Muscle layer of colon (tissue), 2 donors: Measurements from ENCODE around the gene RAD51B.
A peak's percentile ranks its signal among the peaks of the same experiment; 100 is the strongest.

Experiments used
- H3K27ac ChIP-seq: one replicate; pipeline ENCODE4 v1.7.0; 2013; ENCODE audit warnings: low read depth, mild to moderate bottlenecking, low read length, moderate library complexity
- H3K27me3 ChIP-seq, 2 donors: one replicate each; pipeline ENCODE4 v1.7.0; 2013; ENCODE audit warnings: low read length in 2 of 2, mild to moderate bottlenecking in 2 of 2; ENCODE audit not compliant: insufficient read depth in 2 of 2, control insufficient read depth in 1 of 2
- H3K36me3 ChIP-seq: one replicate; pipeline ENCODE4 v1.7.0; 2013; ENCODE audit warnings: mild to moderate bottlenecking, low read length; ENCODE audit not compliant: insufficient read depth
- H3K4me1 ChIP-seq: one replicate; pipeline ENCODE4 v1.7.0; 2013; ENCODE audit warnings: mild to moderate bottlenecking, low read length; ENCODE audit not compliant: insufficient read depth
- H3K4me3 ChIP-seq, 2 donors: one replicate each; pipeline ENCODE4 v1.7.0; 2013; ENCODE audit warnings: low read length in 2 of 2, low read depth in 1 of 2, mild to moderate bottlenecking in 1 of 2, moderate library complexity in 1 of 2
- H3K9ac ChIP-seq: one replicate; pipeline ENCODE4 v1.7.0; 2013; ENCODE audit warnings: low read length
- H3K9me3 ChIP-seq: one replicate; pipeline ENCODE4 v1.7.0; 2013; ENCODE audit warnings: mild to moderate bottlenecking, low read length
- donor health status: abdominal sarcoma.
- donor health status: Adenocarcinoma of cecum.

Gene RAD51B

GRCh38 chr14:68193970-68194681, 374.5 kb downstream of the RAD51B start:
- H3K4me1 ChIP-seq: peaks cover 47% of the 10 kb centered on the region
- peak overlapping the region; percentile 74 for H3K27ac ChIP-seq
- no peaks in the 10 kb centered on the region for H3K36me3 ChIP-seq
- H3K27me3 ChIP-seq: no peaks in the 10 kb centered on the region
- H3K9me3 ChIP-seq: no peaks in the 10 kb centered on the region
- no peak overlapping the region for H3K9ac ChIP-seq
- H3K4me3 ChIP-seq: no peak overlapping the region

DNA sequence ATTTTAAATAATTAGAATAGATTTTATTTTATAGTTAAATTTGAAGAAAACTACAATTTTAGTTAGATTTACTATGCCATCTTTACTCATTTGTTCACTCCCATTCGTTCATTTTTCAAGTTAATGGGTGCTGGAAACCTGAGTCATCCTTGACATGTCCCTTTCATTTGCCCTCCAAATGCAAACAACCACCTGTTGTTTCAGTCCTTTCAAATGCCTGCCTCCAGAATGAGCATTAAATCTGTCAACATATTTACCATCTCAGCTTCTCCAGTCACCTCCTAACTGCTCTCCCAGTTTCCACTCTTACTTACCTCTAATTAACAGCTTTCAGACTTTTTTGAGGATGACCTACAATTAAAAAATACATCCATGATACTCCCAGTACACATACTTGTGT, 375.5 kb downstream of the RAD51B start:
- peaks cover 57% of the 10 kb centered on the region for H3K4me1 ChIP-seq
- H3K27ac ChIP-seq: peak overlapping the region; percentile 63
- H3K9ac ChIP-seq: no peak overlapping the region
- H3K4me3 ChIP-seq: no peak overlapping the region
- no peaks in the 10 kb centered on the region for H3K36me3 ChIP-seq
- H3K9me3 ChIP-seq: no peaks in the 10 kb centered on the region
- H3K27me3 ChIP-seq: no peaks in the 10 kb centered on the region

GRCh38 chr14:68198713-68199495, 379.3 kb downstream of the RAD51B start:
- H3K4me1 ChIP-seq: peaks cover 33% of the 10 kb centered on the region
- no peaks in the 10 kb centered on the region for H3K36me3 ChIP-seq
- no peaks in the 10 kb centered on the region for H3K9me3 ChIP-seq
- peak overlapping the region; percentile 20 for H3K27ac ChIP-seq
- H3K9ac ChIP-seq: peak overlapping the region; percentile 11
- H3K27me3 ChIP-seq: no peaks in the 10 kb centered on the region
- peak overlapping the region in 1 of 2 donors; percentile 12 for H3K4me3 ChIP-seq

DNA sequence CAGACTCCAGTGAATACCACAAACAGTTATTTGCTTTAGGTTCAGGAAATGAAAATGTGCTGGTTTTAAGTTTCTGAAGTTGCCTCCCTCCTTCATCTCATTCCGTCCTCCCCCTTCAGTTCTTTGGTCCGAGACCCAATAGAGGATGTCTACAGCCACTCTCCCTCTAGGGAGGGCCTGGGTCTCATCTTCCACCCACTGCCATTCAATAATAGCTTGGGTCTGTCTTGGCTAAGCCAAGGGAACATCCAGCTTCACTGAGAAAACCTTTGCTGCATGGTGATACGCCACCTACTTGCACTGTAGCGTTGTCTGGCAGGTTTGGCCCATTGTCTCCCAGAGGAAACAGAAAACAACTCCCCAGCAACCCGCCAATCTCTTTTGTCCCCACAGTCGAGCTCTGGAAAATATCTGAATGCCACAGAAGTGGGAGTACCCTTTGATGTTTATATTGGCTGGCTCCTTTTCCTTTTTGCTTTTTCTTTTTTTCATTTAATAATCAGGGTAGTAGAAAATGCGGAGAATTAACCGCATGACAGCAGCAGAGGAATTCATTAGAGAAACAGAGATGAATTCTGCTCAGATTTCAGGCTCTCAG, 380.1 kb downstream of the RAD51B start:
- H3K4me3 ChIP-seq: peak overlapping the region in 1 of 2 donors; percentile 12

DNA sequence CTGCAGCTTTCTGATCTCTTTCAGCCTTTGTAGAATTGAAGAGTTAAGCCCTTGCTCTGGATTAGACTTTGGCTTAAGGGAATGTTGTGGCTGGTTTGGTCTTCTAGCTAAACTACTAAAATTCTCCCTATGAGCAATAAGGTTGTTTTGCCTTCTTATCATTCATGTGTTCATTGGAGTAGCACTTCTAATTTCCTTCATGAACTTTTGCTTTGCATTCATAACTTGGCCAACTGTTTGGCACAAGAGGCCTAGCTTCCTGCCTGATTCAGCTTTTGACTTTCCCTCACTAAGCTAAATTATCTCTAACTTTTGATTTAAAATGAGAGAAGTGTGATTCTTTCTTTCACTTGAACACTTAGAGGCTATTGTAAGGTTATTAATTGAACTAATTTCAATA, 384.3 kb downstream of the RAD51B start:
- Histone ChIP-seq H3K27ac (no peak overlapping the region), H3K4me3 (no peak overlapping the region), H3K4me1 (peaks cover 25% of the 10 kb centered on the region), H3K9ac (no peak overlapping the region), H3K27me3 (no peaks in the 10 kb centered on the region), H3K36me3 (no peaks in the 10 kb centered on the region), H3K9me3 (no peaks in the 10 kb centered on the region)

More for the DNA sequence above, 380.1 kb downstream of the RAD51B start:
- peak overlapping the region; percentile 20 for H3K27ac ChIP-seq
- no peaks in the 10 kb centered on the region for H3K27me3 ChIP-seq
- H3K9me3 ChIP-seq: no peaks in the 10 kb centered on the region
- H3K36me3 ChIP-seq: no peaks in the 10 kb centered on the region
- H3K4me1 ChIP-seq: peaks cover 30% of the 10 kb centered on the region
- peak overlapping the region; percentile 11 for H3K9ac ChIP-seq

DNA sequence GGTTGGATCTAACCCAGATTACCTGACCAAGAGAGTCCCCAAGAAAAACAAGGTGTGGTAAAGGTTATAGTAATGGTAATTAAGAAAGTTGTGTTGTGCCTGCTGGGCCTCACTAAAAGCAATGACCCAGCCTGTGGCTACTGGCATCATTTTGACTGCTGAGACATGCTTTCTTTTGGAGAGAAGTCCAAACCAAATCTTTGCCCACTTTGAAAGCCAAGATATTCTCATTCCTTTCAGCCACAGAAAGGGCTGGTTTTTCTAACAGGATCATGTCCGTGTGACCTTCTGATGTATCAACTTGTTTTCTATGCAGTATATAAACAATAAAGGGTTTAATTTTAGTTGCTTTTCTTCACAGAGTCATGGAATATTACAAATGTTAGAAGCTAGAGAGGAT, 388.6 kb downstream of the RAD51B start:
- Histone ChIP-seq H3K36me3 (no peaks in the 10 kb centered on the region), H3K9ac (no peak overlapping the region), H3K27ac (no peak overlapping the region), H3K27me3 (no peaks in the 10 kb centered on the region), H3K9me3 (no peaks in the 10 kb centered on the region), H3K4me1 (peaks cover 34% of the 10 kb centered on the region), H3K4me3 (no peak overlapping the region)

DNA sequence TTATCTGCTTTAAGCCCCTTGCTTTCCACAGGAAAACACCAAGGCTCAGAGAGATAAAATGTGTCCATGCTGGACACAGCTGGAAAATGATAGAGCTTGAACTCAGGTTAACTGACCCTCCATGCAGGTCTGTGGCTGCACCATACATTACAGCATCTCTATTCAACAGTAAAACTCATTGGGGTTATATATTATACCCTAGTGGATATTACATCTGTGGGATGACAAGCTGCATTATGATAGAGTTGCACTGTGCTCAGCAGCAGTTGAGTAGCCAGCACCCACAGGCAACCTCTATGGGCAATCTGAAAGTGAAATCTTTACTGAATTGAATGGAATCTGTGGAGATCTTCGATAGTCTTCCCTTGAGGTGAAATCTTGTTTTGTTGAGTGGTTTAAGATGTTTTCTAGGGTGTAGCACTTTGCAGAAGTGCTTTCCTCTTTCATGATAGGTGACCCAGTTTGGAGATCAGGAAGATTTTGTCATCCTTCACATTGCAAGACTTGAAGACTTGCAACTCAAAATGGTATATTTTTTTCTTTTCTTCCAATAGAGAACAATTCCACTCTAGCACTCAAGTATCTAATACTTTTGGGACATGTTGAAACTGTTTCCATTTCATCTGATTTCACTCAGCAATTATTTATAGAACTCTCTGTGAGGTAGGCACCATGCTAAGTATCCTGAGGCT, 389.2 kb downstream of the RAD51B start:
- H3K27ac ChIP-seq: no peak overlapping the region
- H3K36me3 ChIP-seq: no peaks in the 10 kb centered on the region
- H3K9me3 ChIP-seq: no peaks in the 10 kb centered on the region
- H3K27me3 ChIP-seq: no peaks in the 10 kb centered on the region
- no peak overlapping the region for H3K9ac ChIP-seq
- peaks cover 34% of the 10 kb centered on the region for H3K4me1 ChIP-seq
- no peak overlapping the region for H3K4me3 ChIP-seq

- no peaks in the 10 kb centered on the region for H3K27me3 ChIP-seq
- no peaks in the 10 kb centered on the region for H3K36me3 ChIP-seq
- H3K27ac ChIP-seq: peak overlapping the region; percentile 21
- no peaks in the 10 kb centered on the region for H3K9me3 ChIP-seq
- H3K4me3 ChIP-seq: peak overlapping the region in 1 of 2 donors; percentile 17
- H3K9ac ChIP-seq: no peak overlapping the region
- peaks cover 44% of the 10 kb centered on the region for H3K4me1 ChIP-seq
Observed at GRCh38 chr14:68210729-68211299, 391.2 kb downstream of the RAD51B start.

GRCh38 chr14:68211421-68211820, 391.8 kb downstream of the RAD51B start:
- H3K27ac ChIP-seq: peak overlapping the region; percentile 21
- no peak overlapping the region for H3K9ac ChIP-seq
- no peaks in the 10 kb centered on the region for H3K27me3 ChIP-seq
- H3K4me3 ChIP-seq: peak overlapping the region in 1 of 2 donors; percentile 17
- peaks cover 49% of the 10 kb centered on the region for H3K4me1 ChIP-seq
- H3K36me3 ChIP-seq: no peaks in the 10 kb centered on the region
- no peaks in the 10 kb centered on the region for H3K9me3 ChIP-seq

- no peak overlapping the region for H3K9ac ChIP-seq
- no peaks in the 10 kb centered on the region for H3K9me3 ChIP-seq
- no peaks in the 10 kb centered on the region for H3K36me3 ChIP-seq
- H3K27me3 ChIP-seq: no peaks in the 10 kb centered on the region
- H3K4me1 ChIP-seq: peaks cover 50% of the 10 kb centered on the region
- H3K4me3 ChIP-seq: no peak overlapping the region
- H3K27ac ChIP-seq: no peak overlapping the region
Observed at GRCh38 chr14:68211886-68212285, 392.3 kb downstream of the RAD51B start.

DNA sequence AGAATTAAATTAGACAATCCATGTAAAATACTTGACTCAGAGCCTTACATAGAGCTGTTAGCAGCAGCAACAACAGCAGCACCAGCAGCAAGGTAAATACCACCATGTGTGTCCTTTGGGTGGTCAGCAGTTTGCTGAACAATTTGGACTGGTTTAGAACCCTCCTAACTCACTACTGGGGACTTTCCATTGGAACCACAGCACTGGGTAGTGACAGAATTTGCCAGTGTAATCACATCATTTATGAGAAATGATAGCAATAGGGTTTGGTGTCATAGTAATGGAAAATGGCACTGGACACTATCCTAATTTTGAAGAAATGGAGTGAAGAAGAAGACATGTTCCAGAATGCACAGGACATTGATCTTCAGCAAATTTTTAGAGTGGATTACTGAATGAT, 392.8 kb downstream of the RAD51B start:
- H3K4me1 ChIP-seq: peaks cover 55% of the 10 kb centered on the region
- H3K27me3 ChIP-seq: no peaks in the 10 kb centered on the region
- no peak overlapping the region for H3K27ac ChIP-seq

More for the DNA sequence above, 392.8 kb downstream of the RAD51B start:
- H3K4me3 ChIP-seq: no peak overlapping the region
- H3K36me3 ChIP-seq: no peaks in the 10 kb centered on the region
- H3K9ac ChIP-seq: no peak overlapping the region
- H3K9me3 ChIP-seq: no peaks in the 10 kb centered on the region
